Mesenchymal stem cell (in vitro differentiated cells and primary cell): ENCODE data around the gene NRSN2.

Source experiments
- DNase-seq: peaks from one replicate; pipeline ENCODE4 v3.0.0-alpha.2; 2013
- H2AFZ ChIP-seq: one replicate; pipeline ENCODE4 v1.6.1; 2013; ENCODE audit warnings: low read depth, mild to moderate bottlenecking, control low read depth, inconsistent platforms, low read length, moderate library complexity
- H2AK5ac ChIP-seq: 2 replicates; pipeline ENCODE4 v1.6.1; 2013; ENCODE audit warnings: low read length, moderate library complexity, mild to moderate bottlenecking, inconsistent platforms; ENCODE audit not compliant: severe bottlenecking
- H2BK120ac ChIP-seq: one replicate; pipeline ENCODE4 v1.6.1; 2013; ENCODE audit warnings: low read depth, mild to moderate bottlenecking, inconsistent platforms, low read length, moderate library complexity
- H2BK12ac ChIP-seq, 2 experiments: one replicate each; pipeline ENCODE4 v1.6.1; 2013; ENCODE audit warnings: inconsistent platforms in 2 of 2, low read length in 2 of 2, mild to moderate bottlenecking in 2 of 2, moderate library complexity in 2 of 2, control low read depth in 1 of 2
- H2BK15ac ChIP-seq: one replicate; pipeline ENCODE4 v1.6.1; 2013; ENCODE audit warnings: mild to moderate bottlenecking, low read depth, inconsistent platforms; ENCODE audit not compliant: poor library complexity, severe bottlenecking
- H2BK5ac ChIP-seq: 2 replicates; pipeline ENCODE4 v1.6.1; 2013; ENCODE audit warnings: low read depth, mild to moderate bottlenecking, low read length, control low read depth, inconsistent platforms; ENCODE audit not compliant: poor library complexity, severe bottlenecking
- H3K14ac ChIP-seq, 2 experiments: one replicate each; pipeline ENCODE4 v1.6.1; 2013; ENCODE audit warnings: inconsistent platforms in 2 of 2, low read length in 2 of 2, control low read depth in 1 of 2, mild to moderate bottlenecking in 1 of 2, moderate library complexity in 1 of 2
- H3K18ac ChIP-seq, 2 experiments: one replicate each; pipeline ENCODE4 v1.6.1; 2013; ENCODE audit warnings: inconsistent platforms in 2 of 2, low read length in 2 of 2, control low read depth in 1 of 2, low read depth in 1 of 2, mild to moderate bottlenecking in 1 of 2
- H3K23ac ChIP-seq, 2 experiments: one replicate each; pipeline ENCODE4 v1.6.1; 2013; ENCODE audit warnings: inconsistent platforms in 2 of 2, low read length in 2 of 2, mild to moderate bottlenecking in 2 of 2, moderate library complexity in 2 of 2, control low read depth in 1 of 2
- H3K27ac ChIP-seq: 2 replicates; pipeline ENCODE4 v1.5.1; 2013; ENCODE audit warnings: mild to moderate bottlenecking, moderate library complexity, low read length, control low read depth, inconsistent platforms; ENCODE audit not compliant: poor library complexity, severe bottlenecking
- H3K27me3 ChIP-seq, 2 experiments: 2 replicates each; pipeline versions ENCODE4 v1.6.1 to v1.7.0; 2013; ENCODE audit warnings: low read length in 2 of 2, mild to moderate bottlenecking in 2 of 2, moderate library complexity in 2 of 2, control low read depth in 1 of 2, inconsistent platforms in 1 of 2; ENCODE audit not compliant: control insufficient read depth in 1 of 2, insufficient read depth in 1 of 2
- H3K36me3 ChIP-seq, 2 experiments: 2 replicates each; pipeline versions ENCODE4 v1.6.1 to v1.7.0; 2013; ENCODE audit warnings: low read length in 2 of 2, control low read depth in 1 of 2, inconsistent platforms in 1 of 2, low read depth in 1 of 2, mild to moderate bottlenecking in 1 of 2; ENCODE audit not compliant: insufficient read depth in 2 of 2, control insufficient read depth in 1 of 2
- H3K4ac ChIP-seq, 2 experiments: one replicate each; pipeline ENCODE4 v1.6.1; 2013; ENCODE audit warnings: inconsistent platforms in 2 of 2, low read length in 2 of 2, mild to moderate bottlenecking in 2 of 2, moderate library complexity in 2 of 2, control low read depth in 1 of 2, low read depth in 1 of 2
- H3K4me1 ChIP-seq: 2 replicates; pipeline ENCODE4 v1.6.1; 2013; ENCODE audit warnings: low read depth, low read length, control low read depth; ENCODE audit not compliant: control insufficient read depth, insufficient read depth
- H3K4me2 ChIP-seq: 2 replicates; pipeline ENCODE4 v1.6.1; 2013; ENCODE audit warnings: low read length, mild to moderate bottlenecking, inconsistent platforms; ENCODE audit not compliant: poor library complexity, severe bottlenecking
- H3K4me3 ChIP-seq, 2 experiments: 2 replicates each; pipeline versions ENCODE4 v1.5.1 to v1.7.0; 2013; ENCODE audit warnings: low read length in 2 of 2, mild to moderate bottlenecking in 2 of 2, control low read depth in 1 of 2, low read depth in 1 of 2; ENCODE audit not compliant: insufficient read depth in 1 of 2
- H3K79me1 ChIP-seq: replicated peaks from 2 replicates; pipeline ENCODE4 v1.6.1; 2013; ENCODE audit warnings: mild to moderate bottlenecking, control low read depth, low read length, inconsistent platforms; ENCODE audit not compliant: poor library complexity, severe bottlenecking
- H3K9ac ChIP-seq: 2 replicates; pipeline ENCODE4 v1.7.0; 2013; ENCODE audit warnings: mild to moderate bottlenecking, low read length, moderate library complexity
- H3K9me3 ChIP-seq: 2 replicates; pipeline ENCODE4 v1.7.0; 2013; ENCODE audit warnings: mild to moderate bottlenecking, low read length; ENCODE audit not compliant: control insufficient read depth
- H4K8ac ChIP-seq: one replicate; pipeline ENCODE4 v1.6.1; 2013; ENCODE audit warnings: inconsistent platforms, mild to moderate bottlenecking, low read length, moderate library complexity
- H4K91ac ChIP-seq: one replicate; pipeline ENCODE4 v1.6.1; 2013; ENCODE audit warnings: mild to moderate bottlenecking, low read length, inconsistent platforms
- WGBS: methylation state at CpG from one replicate; pipeline ENCODE4 v1.1.7; 2013; ENCODE audit warnings: mixed read lengths; 5-methylcytosine and 5-hydroxymethylcytosine counted together

NRSN2 gene

GRCh38 chr20:341682-342081, 5.2 kb upstream of the NRSN2 start:
- Histone ChIP-seq H2AK5ac (no peak overlapping the region), H4K91ac (no peak overlapping the region), H3K79me1 (peaks cover 13% of the 10 kb centered on the region), H3K4me2 (no peak overlapping the region), H2AFZ (no peak overlapping the region), H3K4me3 (peak overlapping the region in 1 of 2 experiments; percentile 7), H2BK5ac (no peak overlapping the region), H4K8ac (no peak overlapping the region), H3K4me1 (peaks cover 4% of the 10 kb centered on the region), H3K27me3 (no peaks in the 10 kb centered on the region), H3K9me3 (peaks cover 27% of the 10 kb centered on the region), H2BK12ac (no peak overlapping the region), H3K9ac (no peak overlapping the region), H3K14ac (no peak overlapping the region), H3K23ac (no peak overlapping the region), H2BK120ac (no peak overlapping the region), H3K36me3 (peaks cover 0 to 7% of the 10 kb centered on the region in 2 experiments), H2BK15ac (no peak overlapping the region), H3K27ac (no peak overlapping the region), H3K18ac (no peak overlapping the region), H3K4ac (no peak overlapping the region)
- DNase-seq = peak; percentile 92
- 20% methylated on average over 1 of the region's 2 CpGs for WGBS

GRCh38 chr20:343107-343506, 3.8 kb upstream of the NRSN2 start:
- Histone ChIP-seq H2BK15ac (no peak overlapping the region), H2BK12ac (no peak overlapping the region), H2AK5ac (no peak overlapping the region), H3K79me1 (peaks cover 13% of the 10 kb centered on the region), H3K4me3 (peak overlapping the region in 1 of 2 experiments; percentile 11), H3K14ac (no peak overlapping the region), H3K27me3 (no peaks in the 10 kb centered on the region), H3K4me1 (peaks cover 4% of the 10 kb centered on the region), H2BK5ac (no peak overlapping the region), H3K36me3 (peaks cover 0 to 7% of the 10 kb centered on the region in 2 experiments), H3K27ac (no peak overlapping the region), H3K9ac (no peak overlapping the region), H3K4me2 (no peak overlapping the region), H3K9me3 (peaks cover 27% of the 10 kb centered on the region), H2BK120ac (no peak overlapping the region), H3K4ac (no peak overlapping the region), H2AFZ (no peak overlapping the region), H4K91ac (no peak overlapping the region), H3K18ac (no peak overlapping the region), H4K8ac (no peak overlapping the region), H3K23ac (no peak overlapping the region)
- no peak for DNase-seq

- Histone ChIP-seq H2BK12ac (peak overlapping the region; percentile 31 to 97), H3K23ac (peak overlapping the region in 1 of 2 experiments; percentile 67), H4K91ac (peak overlapping the region; percentile 27), H3K36me3 (peaks cover 7 to 24% of the 10 kb centered on the region in 2 experiments), H3K27me3 (no peaks in the 10 kb centered on the region), H3K4me1 (peaks cover 7% of the 10 kb centered on the region), H3K18ac (peak overlapping the region; percentile 17 to 99), H3K9me3 (peaks cover 27% of the 10 kb centered on the region), H2AFZ (peak overlapping the region; percentile 46), H2AK5ac (peak overlapping the region; percentile 1), H2BK15ac (no peak overlapping the region), H4K8ac (peak overlapping the region; percentile 9), H3K4me3 (peak overlapping the region; percentile 73 to 85), H3K4ac (peak overlapping the region; percentile 7 to 97), H2BK5ac (no peak overlapping the region), H3K9ac (peak overlapping the region; percentile 96), H3K4me2 (peak overlapping the region; percentile 98), H3K27ac (peak overlapping the region; percentile 98), H3K14ac (peak overlapping the region in 1 of 2 experiments; percentile 99), H3K79me1 (peaks cover 25% of the 10 kb centered on the region), H2BK120ac (peak overlapping the region; percentile 0)
- WGBS = 77% methylated on average over 6 of the region's 9 CpGs
- no peak for DNase-seq
These were observed 775 bp upstream of the NRSN2 start for GRCh38 chr20:346033-346639.

GRCh38 chr20:347317-347639, 367 bp downstream of the NRSN2 start:
- Histone ChIP-seq H3K27ac (peak overlapping the region; percentile 74), H2BK15ac (no peak overlapping the region), H3K9me3 (peaks cover 19% of the 10 kb centered on the region), H3K4me3 (peak overlapping the region; percentile 73 to 85), H2BK5ac (peak overlapping the region; percentile 2), H3K4me2 (peak overlapping the region; percentile 98), H3K18ac (peak overlapping the region; percentile 99), H2AFZ (no peak overlapping the region), H3K4me1 (peaks cover 7% of the 10 kb centered on the region), H4K8ac (peak overlapping the region; percentile 89), H3K9ac (peak overlapping the region; percentile 96), H2BK12ac (peak overlapping the region; percentile 7 to 59), H3K23ac (peak overlapping the region; percentile 3 to 46), H2AK5ac (no peak overlapping the region), H3K79me1 (peaks cover 25% of the 10 kb centered on the region), H3K36me3 (peaks cover 7 to 36% of the 10 kb centered on the region in 2 experiments), H2BK120ac (peak overlapping the region; percentile 69), H3K14ac (peak overlapping the region in 1 of 2 experiments; percentile 95), H3K27me3 (no peaks in the 10 kb centered on the region), H3K4ac (peak overlapping the region; percentile 93 to 98), H4K91ac (peak overlapping the region; percentile 12)
- DNase-seq = no peak
- WGBS = no CpG with 5 or more reads among the region's 19 CpGs
